Gastroesophageal sphincter (tissue), 3 donors: ENCODE measurements around the gene NR2E1.

Source experiments
- CTCF ChIP-seq, 4 experiments: fragments of 200-600 bp in 2 of 4; fragments of 450-650 bp in 2 of 4; sonication (generic) in 1 of 4; IDR thresholded peaks; one replicate each; pipeline ENCODE4 v1.5.1; 2017 to 2019; ENCODE audit warnings: antibody characterized with exemption in 4 of 4, mild to moderate bottlenecking in 2 of 4, moderate library complexity in 2 of 4
- EP300 ChIP-seq: sonication (generic); formaldehyde crosslinking; IDR thresholded peaks from one replicate; pipeline ENCODE4 v1.6.1; 2017; ENCODE audit warnings: antibody characterized with exemption, mild to moderate bottlenecking
- POLR2A ChIP-seq, 2 donors: fragments of 450-650 bp; IDR thresholded peaks; one replicate each; pipeline ENCODE4 v1.6.1; 2017; ENCODE audit warnings: antibody characterized with exemption in 2 of 2, mild to moderate bottlenecking in 2 of 2, moderate library complexity in 1 of 2
- POLR2AphosphoS5 ChIP-seq: sonication (generic); formaldehyde crosslinking; IDR thresholded peaks from one replicate; pipeline ENCODE4 v1.6.1; 2017; ENCODE audit warnings: antibody characterized with exemption

GRCh38 chr6:108165714-108166663 is at the start of gene NR2E1:
- TF ChIP-seq CTCF (IDR thresholded peaks at IDR 0.05), result no peak
- no peak for TF ChIP-seq POLR2A (IDR thresholded peaks at IDR 0.05)
- TF ChIP-seq EP300, result no peak
- no peak for TF ChIP-seq POLR2AphosphoS5
